Esophagus mucosa (tissue), 1 donor: ENCODE data around the gene COQ7. TPM values are rescaled to one million over a fixed set of nuclear protein-coding genes. Genes with fewer than 3 reads are reported as not detected.

Experiments
- ATAC-seq: fragments of 200-7000 bp; cut with Tn5 transposase; one replicate; pipeline ENCODE4 v1.9.1; 2020
- total RNA-seq: library from RNA; stranded (reverse); gene quantifications from one replicate; pipeline ENCODE4 v1.2.4, GENCODE V29; 2023
- donor health status: DM: yes; HTN: yes; CAD: no.

The COQ7 gene
- 12.8 TPM for total RNA-seq

- peak; percentile 99 for ATAC-seq
Measured at GRCh38 chr16:19067349-19068236, at the start of gene COQ7. COQ7 (plus strand) TSS chr16:19067614; CDS start chr16:19067665, 51 bp downstream.

- ATAC-seq, result no peak
Measured at GRCh38 chr16:19020689-19021088, 46.7 kb upstream of the COQ7 start.

GRCh38 chr16:19021747-19022146 lies 45.7 kb upstream of the COQ7 start:
- no peak for ATAC-seq

- no peak for ATAC-seq
Measured at GRCh38 chr16:19027416-19027815, 40.0 kb upstream of the COQ7 start.

GRCh38 chr16:19029980-19030379 lies 37.4 kb upstream of the COQ7 start:
- ATAC-seq, result no peak

GRCh38 chr16:19031738-19032137 lies 35.7 kb upstream of the COQ7 start:
- no peak for ATAC-seq

- no peak for ATAC-seq
Measured at GRCh38 chr16:19033761-19034160, 33.7 kb upstream of the COQ7 start.

GRCh38 chr16:19040400-19040799 lies 27.0 kb upstream of the COQ7 start:
- ATAC-seq, result no peak

GRCh38 chr16:19044769-19045168 lies 22.6 kb upstream of the COQ7 start:
- ATAC-seq, result no peak

GRCh38 chr16:19046062-19046461 lies 21.4 kb upstream of the COQ7 start:
- ATAC-seq, result no peak

GRCh38 chr16:19062706-19063105 lies 4.7 kb upstream of the COQ7 start:
- ATAC-seq, result no peak

GRCh38 chr16:19066988-19067348 lies 446 bp upstream of the COQ7 start:
- ATAC-seq, result no peak

GRCh38 chr16:19068237-19068815 lies 912 bp downstream of the COQ7 start:
- ATAC-seq, result no peak

GRCh38 chr16:19071811-19072777 lies 4.7 kb downstream of the COQ7 start:
- peak; percentile 17 for ATAC-seq

- no peak for ATAC-seq
Measured at GRCh38 chr16:19073344-19073743, 5.9 kb downstream of the COQ7 start.

- no peak for ATAC-seq
Measured at GRCh38 chr16:19073863-19074262, 6.4 kb downstream of the COQ7 start.

- ATAC-seq, result no peak
Measured at GRCh38 chr16:19075511-19075910, 8.1 kb downstream of the COQ7 start.

GRCh38 chr16:19077879-19078278 lies 10.5 kb downstream of the COQ7 start:
- ATAC-seq, result no peak

GRCh38 chr16:19083670-19084069 lies 16.3 kb downstream of the COQ7 start:
- ATAC-seq, result no peak

GRCh38 chr16:19084139-19084538 lies 16.7 kb downstream of the COQ7 start:
- no peak for ATAC-seq

- no peak for ATAC-seq
Measured at GRCh38 chr16:19084879-19085278, 17.5 kb downstream of the COQ7 start.

GRCh38 chr16:19085679-19086200 lies 18.3 kb downstream of the COQ7 start:
- no peak for ATAC-seq
